Measurements from ENCODE around the gene BAIAP2L1. TPM values are rescaled to one million over a fixed set of nuclear protein-coding genes. Genes with fewer than 3 reads are reported as not detected.

BAIAP2L1 gene
- total RNA-seq, 4 donors from 2014 or later: 17.2 to 28.9 (median 20.7) TPM

GRCh38 chr7:98339043-98339442 lies 61.8 kb downstream of the BAIAP2L1 start:
- TF ChIP-seq POLR2A (IDR thresholded peaks at IDR 0.05) (no peak), CTCF (IDR thresholded peaks at IDR 0.05) (no peak)
- WGBS, 2 donors: 94 to 96% methylated on average over 3 of the region's 3 CpGs
- intact Hi-C loops (cut with DNase I; ENCODE audit: low total_unique reads): no loop called here
- DNase-seq (ENCODE audit: low spot score in 2 of 2): no peak
- H3K4me3 ChIP-seq (ENCODE audit: low read depth, poor library complexity, severe bottlenecking): no peak overlapping the region

DNA sequence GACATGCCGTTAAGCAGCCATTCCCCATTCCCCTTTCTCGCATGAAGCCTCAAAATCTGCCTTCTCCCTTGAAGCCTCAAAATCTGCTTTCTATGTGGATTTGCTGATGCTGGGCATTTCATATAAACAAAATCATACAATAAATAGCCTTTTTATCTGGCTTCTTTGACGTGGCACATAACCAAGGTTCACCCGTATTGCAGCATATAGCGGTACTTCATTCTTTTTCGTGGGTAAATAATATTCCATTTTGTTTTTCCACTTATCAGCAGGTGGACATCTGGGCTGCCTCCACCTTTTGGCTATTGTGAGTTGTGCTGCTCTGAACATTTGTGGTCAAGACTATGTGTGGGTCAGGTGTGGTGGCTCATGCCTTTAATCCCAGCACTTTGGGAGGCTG lies 62.4 kb downstream of the BAIAP2L1 start:
- intact Hi-C loops (cut with DNase I; ENCODE audit: low total_unique reads): no loop called here
- no peak for DNase-seq (ENCODE audit: low spot score in 2 of 2)
- TF ChIP-seq POLR2A (IDR thresholded peaks at IDR 0.05) (no peak), CTCF (IDR thresholded peaks at IDR 0.05) (no peak)
- no peak overlapping the region for H3K4me3 ChIP-seq (ENCODE audit: low read depth, poor library complexity, severe bottlenecking)
- WGBS, 2 donors: 97% methylated on average over 6 of the region's 6 CpGs

DNA sequence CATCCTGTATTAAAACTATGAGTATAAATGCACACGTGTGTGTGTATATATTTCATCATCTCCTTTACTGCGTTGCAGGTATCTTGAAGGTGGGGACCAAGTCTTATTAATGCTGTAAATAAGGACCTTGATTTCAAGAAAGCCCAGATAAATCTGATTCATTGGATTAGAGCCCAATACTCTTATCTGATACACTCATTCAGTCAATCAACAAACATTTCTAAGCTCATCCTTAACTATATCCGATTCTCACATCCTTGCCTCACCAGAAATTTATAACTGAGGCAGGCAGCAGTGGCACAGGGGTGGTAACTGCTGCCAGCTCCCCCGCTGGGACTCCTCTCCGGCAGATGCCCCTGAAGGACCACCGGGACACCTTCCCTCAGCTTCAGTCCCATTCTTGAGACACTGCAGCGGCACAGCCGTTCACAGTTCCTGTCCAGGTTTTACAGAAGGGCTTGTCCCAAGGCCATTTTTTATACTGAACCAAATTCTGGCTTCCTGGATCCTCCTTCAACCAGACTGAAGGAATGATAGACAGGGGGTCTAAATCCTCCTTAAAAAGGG lies 65.4 kb downstream of the BAIAP2L1 start:
- DNase-seq (ENCODE audit: low spot score in 2 of 2): no peak
- 93 to 95% methylated on average over 8 of the region's 8 CpGs for WGBS, 2 donors
- no peak overlapping the region for H3K4me3 ChIP-seq (ENCODE audit: low read depth, poor library complexity, severe bottlenecking)
- intact Hi-C loops (cut with DNase I; ENCODE audit: low total_unique reads): no loop called here
- no peak for TF ChIP-seq CTCF (IDR thresholded peaks at IDR 0.05)
- no peak for TF ChIP-seq POLR2A (IDR thresholded peaks at IDR 0.05)

- H3K4me3 ChIP-seq (ENCODE audit: low read depth, poor library complexity, severe bottlenecking): no peak overlapping the region
- 62 to 63% methylated on average over 1 of the region's 1 CpG for WGBS, 2 donors
- TF ChIP-seq POLR2A (IDR thresholded peaks at IDR 0.05): no peak
- TF ChIP-seq CTCF (IDR thresholded peaks at IDR 0.05): no peak
- DNase-seq (ENCODE audit: low spot score in 2 of 2): no peak
- intact Hi-C loops (cut with DNase I; ENCODE audit: low total_unique reads): no loop called here
These were observed 66.8 kb downstream of the BAIAP2L1 start for GRCh38 chr7:98334081-98334480.

GRCh38 chr7:98330926-98331529 lies 69.9 kb downstream of the BAIAP2L1 start:
- H3K4me3 ChIP-seq (ENCODE audit: low read depth, poor library complexity, severe bottlenecking): no peak overlapping the region
- intact Hi-C loops (cut with DNase I; ENCODE audit: low total_unique reads): no loop called here
- TF ChIP-seq POLR2A (IDR thresholded peaks at IDR 0.05) (no peak), CTCF (IDR thresholded peaks at IDR 0.05) (no peak)
- DNase-seq (ENCODE audit: low spot score in 2 of 2): no peak
- whole genome bisulfite sequencing, 2 donors: 90 to 93% methylated on average over 5 of the region's 5 CpGs
